Muscle layer of colon (tissue), 2 donors: ENCODE data around the gene ENKD1.

ENCODE experiments used
- H3K27ac ChIP-seq: one replicate; pipeline ENCODE4 v1.7.0; 2013; ENCODE audit warnings: low read depth, mild to moderate bottlenecking, low read length, moderate library complexity
- H3K27me3 ChIP-seq, 2 donors: one replicate each; pipeline ENCODE4 v1.7.0; 2013; ENCODE audit warnings: low read length in 2 of 2, mild to moderate bottlenecking in 2 of 2; ENCODE audit not compliant: insufficient read depth in 2 of 2, control insufficient read depth in 1 of 2
- H3K36me3 ChIP-seq: one replicate; pipeline ENCODE4 v1.7.0; 2013; ENCODE audit warnings: mild to moderate bottlenecking, low read length; ENCODE audit not compliant: insufficient read depth
- H3K4me1 ChIP-seq: one replicate; pipeline ENCODE4 v1.7.0; 2013; ENCODE audit warnings: mild to moderate bottlenecking, low read length; ENCODE audit not compliant: insufficient read depth
- H3K4me3 ChIP-seq, 2 donors: one replicate each; pipeline ENCODE4 v1.7.0; 2013; ENCODE audit warnings: low read length in 2 of 2, low read depth in 1 of 2, mild to moderate bottlenecking in 1 of 2, moderate library complexity in 1 of 2
- H3K9ac ChIP-seq: one replicate; pipeline ENCODE4 v1.7.0; 2013; ENCODE audit warnings: low read length
- H3K9me3 ChIP-seq: one replicate; pipeline ENCODE4 v1.7.0; 2013; ENCODE audit warnings: mild to moderate bottlenecking, low read length
- donor health status: abdominal sarcoma.
- donor health status: Adenocarcinoma of cecum.

Gene ENKD1

GRCh38 chr16:67661101-67661761 is 5.3 kb downstream of the ENKD1 start:
- H3K36me3 ChIP-seq, result peaks cover 20% of the 10 kb centered on the region
- peak overlapping the region; percentile 25 for H3K9ac ChIP-seq
- peaks cover 27% of the 10 kb centered on the region for H3K4me1 ChIP-seq
- no peaks in the 10 kb centered on the region for H3K27me3 ChIP-seq
- no peaks in the 10 kb centered on the region for H3K9me3 ChIP-seq
- peak overlapping the region; percentile 66 to 71 for H3K4me3 ChIP-seq
- H3K27ac ChIP-seq, result peak overlapping the region; percentile 90

- peak within 1 kb of the TSS; percentile 66 to 71 for H3K4me3 ChIP-seq
- peaks cover 20% of the 10 kb centered on the region for H3K36me3 ChIP-seq
- peak within 1 kb of the TSS; percentile 54 for H3K9ac ChIP-seq
- no peaks in the 10 kb centered on the region for H3K27me3 ChIP-seq
- H3K4me1 ChIP-seq, result peaks cover 22% of the 10 kb centered on the region
- no peaks in the 10 kb centered on the region for H3K9me3 ChIP-seq
- peak within 1 kb of the TSS; percentile 90 for H3K27ac ChIP-seq
Observed at GRCh38 chr16:67660564-67661028, 6.0 kb downstream of the ENKD1 start, which contains the start of gene PARD6A. TSS of gene PARD6A (plus strand) at chr16:67660960. CDS start at chr16:67661039, 79 bp downstream.

GRCh38 chr16:67659675-67660563 is 6.6 kb downstream of the ENKD1 start, which contains the start of gene ACD:
TSS of gene ACD (minus strand) at chr16:67660260. CDS start at chr16:67660220, 40 bp downstream.
- peaks cover 1 to 7% of the 10 kb centered on the region in 2 donors for H3K27me3 ChIP-seq
- peak within 1 kb of the TSS; percentile 66 to 71 for H3K4me3 ChIP-seq
- H3K9ac ChIP-seq, result peak within 1 kb of the TSS; percentile 54
- peaks cover 20% of the 10 kb centered on the region for H3K36me3 ChIP-seq
- peaks cover 19% of the 10 kb centered on the region for H3K4me1 ChIP-seq
- H3K27ac ChIP-seq, result peak within 1 kb of the TSS; percentile 90
- no peaks in the 10 kb centered on the region for H3K9me3 ChIP-seq

- H3K27me3 ChIP-seq, result peaks cover 10 to 15% of the 10 kb centered on the region in 2 donors
- H3K36me3 ChIP-seq, result peaks cover 20% of the 10 kb centered on the region
- H3K27ac ChIP-seq, result peak overlapping the region; percentile 90
- H3K9me3 ChIP-seq, result no peaks in the 10 kb centered on the region
- H3K4me3 ChIP-seq, result peak overlapping the region; percentile 66 to 69
- H3K9ac ChIP-seq, result peak overlapping the region; percentile 49
- peaks cover 19% of the 10 kb centered on the region for H3K4me1 ChIP-seq
Observed at GRCh38 chr16:67658849-67659674, 7.5 kb downstream of the ENKD1 start.

GRCh38 chr16:67657751-67658518 is 8.6 kb downstream of the ENKD1 start:
- Histone ChIP-seq H3K4me1 (peaks cover 19% of the 10 kb centered on the region), H3K4me3 (no peak overlapping the region), H3K27ac (no peak overlapping the region), H3K36me3 (peaks cover 15% of the 10 kb centered on the region), H3K9ac (no peak overlapping the region), H3K27me3 (peaks cover 11 to 26% of the 10 kb centered on the region in 2 donors), H3K9me3 (no peaks in the 10 kb centered on the region)

- H3K9ac ChIP-seq, result no peak overlapping the region
- no peak overlapping the region for H3K27ac ChIP-seq
- peaks cover 12% of the 10 kb centered on the region for H3K36me3 ChIP-seq
- peaks cover 19% of the 10 kb centered on the region for H3K4me1 ChIP-seq
- H3K9me3 ChIP-seq, result no peaks in the 10 kb centered on the region
- H3K27me3 ChIP-seq, result peaks cover 15 to 31% of the 10 kb centered on the region in 2 donors
- no peak overlapping the region for H3K4me3 ChIP-seq
Observed at GRCh38 chr16:67657017-67657608, 9.4 kb downstream of the ENKD1 start.

- peaks cover 15% of the 10 kb centered on the region for H3K4me1 ChIP-seq
- H3K27ac ChIP-seq, result no peak overlapping the region
- H3K27me3 ChIP-seq, result peaks cover 21 to 37% of the 10 kb centered on the region in 2 donors
- peaks cover 12% of the 10 kb centered on the region for H3K36me3 ChIP-seq
- H3K9me3 ChIP-seq, result no peaks in the 10 kb centered on the region
- no peak overlapping the region for H3K9ac ChIP-seq
- H3K4me3 ChIP-seq, result no peak overlapping the region
Observed at GRCh38 chr16:67656344-67657016, 10.1 kb downstream of the ENKD1 start.

- H3K9ac ChIP-seq, result no peak overlapping the region
- peaks cover 9% of the 10 kb centered on the region for H3K4me1 ChIP-seq
- H3K27me3 ChIP-seq, result peaks cover 21 to 48% of the 10 kb centered on the region in 2 donors
- no peak overlapping the region for H3K27ac ChIP-seq
- peaks cover 12% of the 10 kb centered on the region for H3K36me3 ChIP-seq
- H3K9me3 ChIP-seq, result no peaks in the 10 kb centered on the region
- no peak overlapping the region for H3K4me3 ChIP-seq
Observed at GRCh38 chr16:67655363-67655762, 11.2 kb downstream of the ENKD1 start.

GRCh38 chr16:67654403-67654911 is 12.1 kb downstream of the ENKD1 start:
- peaks cover 21 to 57% of the 10 kb centered on the region in 2 donors for H3K27me3 ChIP-seq
- H3K36me3 ChIP-seq, result peaks cover 12% of the 10 kb centered on the region

More at GRCh38 chr16:67654403-67654911, 12.1 kb downstream of the ENKD1 start:
- peaks cover 9% of the 10 kb centered on the region for H3K4me1 ChIP-seq
- no peak overlapping the region for H3K9ac ChIP-seq
- no peak overlapping the region for H3K27ac ChIP-seq
- no peaks in the 10 kb centered on the region for H3K9me3 ChIP-seq
- H3K4me3 ChIP-seq, result no peak overlapping the region
